T follicular helper cell (primary cell): ENCODE results near the gene TIMELESS.
"Not testable (repeated sequence)": the region's sequence is repeated elsewhere in the genome, so short reads cannot be mapped to it uniquely, and the experiment has no call there.

ENCODE experiments used
- DNase-seq: peaks from one replicate; pipeline ENCODE4 v3.0.0-alpha.2; 2020; ENCODE audit warnings: low read depth

TIMELESS gene

GRCh38 chr12:56468216-56469006 is 19.2 kb upstream of the TIMELESS start, which contains the start of gene SPRYD4:
Gene SPRYD4 (plus strand): TSS chr12:56468578. CDS start chr12:56468592, 14 bp downstream.
- DNase-seq = peak; percentile 91

- DNase-seq = no peak
These were observed 13.3 kb upstream of the TIMELESS start for GRCh38 chr12:56462565-56462964.

GRCh38 chr12:56461235-56462159 is 12.3 kb upstream of the TIMELESS start:
- DNase-seq = no peak

GRCh38 chr12:56457817-56458216 is 8.6 kb upstream of the TIMELESS start:
- DNase-seq = no peak

GRCh38 chr12:56454557-56454956 is 5.3 kb upstream of the TIMELESS start, which contains the start of gene MIP:
Gene MIP (minus strand): TSS chr12:56454657. CDS start chr12:56454613, 44 bp downstream.
- no peak for DNase-seq

GRCh38 chr12:56451147-56451546 is 1.9 kb upstream of the TIMELESS start:
- no peak for DNase-seq

GRCh38 chr12:56450241-56450640 is 1.0 kb upstream of the TIMELESS start:
- DNase-seq = no peak

- DNase-seq = no peak
These were observed 377 bp upstream of the TIMELESS start for GRCh38 chr12:56449622-56449984.

GRCh38 chr12:56443208-56443607 is 6.0 kb downstream of the TIMELESS start:
- not testable (repeated sequence) for DNase-seq

- DNase-seq = no peak
These were observed 11.6 kb downstream of the TIMELESS start for GRCh38 chr12:56437430-56438176.

- no peak for DNase-seq
These were observed 14.4 kb downstream of the TIMELESS start for GRCh38 chr12:56434828-56435227.

GRCh38 chr12:56431850-56432249 is 17.4 kb downstream of the TIMELESS start:
- DNase-seq = no peak

GRCh38 chr12:56431288-56431687 is 17.9 kb downstream of the TIMELESS start:
- no peak for DNase-seq

GRCh38 chr12:56425940-56426438 is 23.2 kb downstream of the TIMELESS start:
- DNase-seq = no peak

- no peak for DNase-seq
These were observed 24.0 kb downstream of the TIMELESS start for GRCh38 chr12:56425193-56425592.

- DNase-seq = no peak
These were observed 28.8 kb downstream of the TIMELESS start for GRCh38 chr12:56420411-56420810.

- no peak for DNase-seq
These were observed 31.5 kb downstream of the TIMELESS start for GRCh38 chr12:56417739-56418138.

GRCh38 chr12:56414401-56414800 is 34.8 kb downstream of the TIMELESS start:
- DNase-seq = no peak

GRCh38 chr12:56413392-56413791 is 35.8 kb downstream of the TIMELESS start:
- DNase-seq = no peak

- DNase-seq = no peak
These were observed 37.2 kb downstream of the TIMELESS start for GRCh38 chr12:56411781-56412639.

GRCh38 chr12:56410768-56411167 is 38.5 kb downstream of the TIMELESS start:
- DNase-seq = no peak
